HG02973 (cell line): ENCODE results near the gene CCL8.

Source experiments
- ATAC-seq: cut with Tn5 transposase; IDR thresholded peaks from one replicate; pipeline ENCODE4 v1.9.1; 2021; ENCODE audit warnings: moderate library complexity; ENCODE audit not compliant: unreplicated experiment

CCL8 gene

GRCh38 chr17:34366529-34367107 lies 47.4 kb downstream of the CCL8 start:
- ATAC-seq, result no peak

- ATAC-seq, result no peak
Measured at GRCh38 chr17:34367486-34368195, 48.4 kb downstream of the CCL8 start.

- ATAC-seq, result no peak
Measured at GRCh38 chr17:34368196-34368945, 49.1 kb downstream of the CCL8 start.

- no peak for ATAC-seq
Measured at GRCh38 chr17:34368946-34369500, 49.8 kb downstream of the CCL8 start.

GRCh38 chr17:34369571-34369970 lies 50.3 kb downstream of the CCL8 start:
- ATAC-seq, result no peak

GRCh38 chr17:34370376-34370996 lies 51.3 kb downstream of the CCL8 start:
- no peak for ATAC-seq

- no peak for ATAC-seq
Measured at GRCh38 chr17:34370997-34371395, 51.8 kb downstream of the CCL8 start.
